Psoas muscle (tissue), 8 donors: ENCODE results near the gene SMAD9. TPM values are rescaled to one million over a fixed set of nuclear protein-coding genes. Genes with fewer than 3 reads are reported as not detected.

Experiments
- ATAC-seq, 4 donors: fragments of 200-7000 bp; cut with Tn5 transposase; one replicate each; pipeline ENCODE4 v1.9.1; 2020; ENCODE audit warnings: moderate library complexity in 3 of 4, mild to moderate bottlenecking in 2 of 4
- DNase-seq, 2 donors: peaks; one replicate each; pipeline ENCODE4 v3.0.0-alpha.2; 2020
- H3K27ac ChIP-seq: fragments of 200-600 bp; one replicate; pipeline ENCODE4 v1.8.0; 2022
- H3K27me3 ChIP-seq, 3 donors: fragments of 200-600 bp in 1 of 3; one replicate each; pipeline versions ENCODE4 v1.6.1 to v1.8.0; 2013 to 2022; ENCODE audit warnings: low read length in 2 of 3, mild to moderate bottlenecking in 2 of 3, moderate library complexity in 1 of 3; ENCODE audit not compliant: insufficient read depth in 3 of 3
- H3K36me3 ChIP-seq, 2 donors: fragments of 200-600 bp in 1 of 2; one replicate each; pipeline versions ENCODE4 v1.6.1 to v1.8.0; 2013 to 2022; ENCODE audit warnings: low read depth in 1 of 2, mild to moderate bottlenecking in 1 of 2, moderate library complexity in 1 of 2; ENCODE audit not compliant: insufficient read depth in 1 of 2
- H3K4me1 ChIP-seq: fragments of 200-600 bp; one replicate; pipeline ENCODE4 v1.8.0; 2022
- H3K4me3 ChIP-seq: fragments of 200-600 bp; one replicate; pipeline ENCODE4 v1.8.0; 2022; ENCODE audit warnings: mild to moderate bottlenecking
- H3K9me3 ChIP-seq: fragments of 200-600 bp; one replicate; pipeline ENCODE4 v1.8.0; 2022
- WGBS, 3 donors: extraction: QIAGEN DNeasy Blood & Tissue Kit; methylation state at CpG; one replicate each; pipeline versions ENCODE4 v1.1.6 to v1.1.7; 2013; 5-methylcytosine and 5-hydroxymethylcytosine counted together
- intact Hi-C, 2 donors: fragments of 100-400 bp; cut with DNase I; formaldehyde crosslinking; loops; one replicate each; pipeline versions ENCODE4 v1.11.0 to v1.14.2; 2022
- polyA plus RNA-seq, 3 donors: library from polyadenylated mRNA; stranded (reverse); fragments of 200-250 nt; gene quantifications; one replicate each; pipeline ENCODE4 v1.2.3, GENCODE V29; 2013
- total RNA-seq, 4 donors: library from RNA; stranded (reverse); fragmentation: NEBNext Ultra II Directional in 2 of 4; extraction: Animal tissue kit (Norgen Biotek cat#: 25700) in 2 of 4; gene quantifications; one replicate each; pipeline versions ENCODE4 v1.2.1 to v1.2.4, GENCODE V29; 2021 to 2023
- TF ChIP-seq, protein P1 (sequence below): fragments of 200-600 bp; IDR thresholded peaks from one replicate; pipeline ENCODE4 v1.8.0; 2022; ENCODE audit warnings: antibody characterized with exemption
- donor health status: healthy with polysubstance abuse.
- donor health status: DM: no; HTN: no; CAD: no; lungs with moderate emphysema.
- donor health status: Bipolar disorder and iron deficiency.
- donor health status: healthy.
- donor health status: DM: yes; HTN: yes; CAD: no.
- donor health status: DM: no; HTN: no; CAD: no.
- donor health status: DM: no; HTN: no; CAD: no.
- donor health status: DM: yes; HTN: yes; CAD: no.

SMAD9 gene
- total and polyA plus RNA-seq, 7 donors = 0.51 to 33.5 (median 1.3) TPM

- 91 to 95% (median 92%) methylated on average over 2 of the region's 2 CpGs for WGBS, 3 donors
- TF ChIP-seq, protein P1, sequence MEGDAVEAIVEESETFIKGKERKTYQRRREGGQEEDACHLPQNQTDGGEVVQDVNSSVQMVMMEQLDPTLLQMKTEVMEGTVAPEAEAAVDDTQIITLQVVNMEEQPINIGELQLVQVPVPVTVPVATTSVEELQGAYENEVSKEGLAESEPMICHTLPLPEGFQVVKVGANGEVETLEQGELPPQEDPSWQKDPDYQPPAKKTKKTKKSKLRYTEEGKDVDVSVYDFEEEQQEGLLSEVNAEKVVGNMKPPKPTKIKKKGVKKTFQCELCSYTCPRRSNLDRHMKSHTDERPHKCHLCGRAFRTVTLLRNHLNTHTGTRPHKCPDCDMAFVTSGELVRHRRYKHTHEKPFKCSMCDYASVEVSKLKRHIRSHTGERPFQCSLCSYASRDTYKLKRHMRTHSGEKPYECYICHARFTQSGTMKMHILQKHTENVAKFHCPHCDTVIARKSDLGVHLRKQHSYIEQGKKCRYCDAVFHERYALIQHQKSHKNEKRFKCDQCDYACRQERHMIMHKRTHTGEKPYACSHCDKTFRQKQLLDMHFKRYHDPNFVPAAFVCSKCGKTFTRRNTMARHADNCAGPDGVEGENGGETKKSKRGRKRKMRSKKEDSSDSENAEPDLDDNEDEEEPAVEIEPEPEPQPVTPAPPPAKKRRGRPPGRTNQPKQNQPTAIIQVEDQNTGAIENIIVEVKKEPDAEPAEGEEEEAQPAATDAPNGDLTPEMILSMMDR = no peak
- intact Hi-C loops = no loop called here
- ATAC-seq (no peak), DNase-seq (no peak)
- H3K4me1 ChIP-seq = no peaks in the 10 kb centered on the region
- no peaks in the 10 kb centered on the region for H3K9me3 ChIP-seq
- no peak overlapping the region for H3K4me3 ChIP-seq
- no peaks in the 10 kb centered on the region for H3K36me3 ChIP-seq
- no peak overlapping the region for H3K27ac ChIP-seq
- H3K27me3 ChIP-seq = no peaks in the 10 kb centered on the region
Observed at GRCh38 chr13:36907821-36908220, 12.2 kb downstream of the SMAD9 start.

GRCh38 chr13:36907266-36907665, 12.8 kb downstream of the SMAD9 start:
- H3K36me3 ChIP-seq = no peaks in the 10 kb centered on the region
- no peaks in the 10 kb centered on the region for H3K9me3 ChIP-seq
- no peak overlapping the region for H3K4me3 ChIP-seq
- H3K4me1 ChIP-seq = no peaks in the 10 kb centered on the region
- intact Hi-C loops = no loop called here
- ATAC-seq (no peak), DNase-seq (no peak)
- WGBS, 3 donors = 94 to 98% (median 97%) methylated on average over 4 of the region's 4 CpGs
- no peak overlapping the region for H3K27ac ChIP-seq
- no peaks in the 10 kb centered on the region for H3K27me3 ChIP-seq
- TF ChIP-seq, protein P1 = no peak

DNA sequence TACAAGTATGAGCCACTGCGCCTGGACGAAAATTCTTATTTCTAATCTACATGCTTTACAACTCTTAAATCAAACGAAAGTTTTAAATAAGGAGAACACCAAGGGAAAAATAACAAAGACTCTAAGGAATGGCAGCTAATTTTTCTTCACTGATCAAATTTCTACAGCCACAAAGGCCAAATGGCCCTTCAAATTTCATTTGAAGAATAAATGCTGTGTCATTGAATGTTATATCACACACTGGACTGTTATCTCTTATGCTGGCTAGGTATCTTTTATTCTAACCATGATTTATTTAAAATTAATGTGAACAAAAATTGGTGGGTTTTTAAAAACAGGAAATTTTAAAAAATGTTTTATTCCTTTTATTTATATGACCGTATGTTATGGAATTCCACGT, 14.1 kb downstream of the SMAD9 start:
- H3K36me3 ChIP-seq = no peaks in the 10 kb centered on the region
- H3K4me1 ChIP-seq = no peaks in the 10 kb centered on the region
- ATAC-seq (no peak), DNase-seq (no peak)
- 87 to 91% (median 87%) methylated on average over 5 of the region's 5 CpGs for WGBS, 3 donors
- H3K9me3 ChIP-seq = no peaks in the 10 kb centered on the region
- H3K4me3 ChIP-seq = no peak overlapping the region
- TF ChIP-seq, protein P1 = no peak
- H3K27me3 ChIP-seq = no peaks in the 10 kb centered on the region
- intact Hi-C loops = no loop called here
- H3K27ac ChIP-seq = no peak overlapping the region

GRCh38 chr13:36903925-36904595, 16.0 kb downstream of the SMAD9 start:
- H3K27me3 ChIP-seq = no peaks in the 10 kb centered on the region
- peaks cover 2% of the 10 kb centered on the region for H3K9me3 ChIP-seq
- no peak overlapping the region for H3K27ac ChIP-seq
- ATAC-seq (no peak), DNase-seq (no peak)
- no peaks in the 10 kb centered on the region for H3K36me3 ChIP-seq
- no peaks in the 10 kb centered on the region for H3K4me1 ChIP-seq
- intact Hi-C loops = no loop called here
- WGBS, 3 donors = 69 to 76% (median 76%) methylated on average over 8 of the region's 8 CpGs
- TF ChIP-seq, protein P1 = no peak
- H3K4me3 ChIP-seq = no peak overlapping the region

DNA sequence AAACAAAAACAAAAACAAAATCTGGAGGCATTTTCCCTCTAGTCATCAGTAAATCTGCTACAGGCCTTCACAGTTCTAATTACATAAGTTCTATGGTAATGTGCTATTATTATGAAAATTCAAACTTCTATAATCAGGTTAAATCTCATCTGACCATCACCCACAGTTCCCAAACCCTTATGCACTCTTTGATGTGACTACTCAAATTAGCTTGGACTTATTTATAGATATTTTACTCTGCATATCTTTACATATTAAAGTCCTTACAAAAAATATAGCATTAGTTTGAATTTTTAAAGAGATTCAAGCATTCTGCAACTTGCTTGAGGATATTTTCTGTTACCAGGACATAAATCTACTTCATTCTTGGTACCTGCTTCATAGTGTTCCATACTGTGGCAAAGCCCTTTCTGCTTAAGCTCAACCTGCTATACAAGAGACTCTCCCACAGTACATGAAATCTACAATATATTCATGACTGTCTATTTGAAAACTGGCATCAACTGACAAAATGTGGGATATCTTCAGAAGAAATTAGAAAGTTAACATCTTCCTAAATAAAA, 22.9 kb downstream of the SMAD9 start:
- ATAC-seq (no peak), DNase-seq (no peak)
- intact Hi-C loops = no loop called here
- H3K36me3 ChIP-seq = no peaks in the 10 kb centered on the region
- peaks cover 6% of the 10 kb centered on the region for H3K9me3 ChIP-seq
- H3K4me3 ChIP-seq = no peak overlapping the region
- H3K27me3 ChIP-seq = no peaks in the 10 kb centered on the region
- TF ChIP-seq, protein P1 = no peak
- H3K27ac ChIP-seq = no peak overlapping the region
- H3K4me1 ChIP-seq = no peaks in the 10 kb centered on the region
